CD4-positive, alpha-beta T cell treated with Interleukin-10 for 1 hour (primary cell): ENCODE measurements around the gene DOCK4.

Source experiments
- DNase-seq: peaks from one replicate; pipeline ENCODE4 v3.0.0-alpha.2; 2020

The DOCK4 gene

GRCh38 chr7:112073530-112073929, 132.7 kb downstream of the DOCK4 start:
- no peak for DNase-seq

DNA sequence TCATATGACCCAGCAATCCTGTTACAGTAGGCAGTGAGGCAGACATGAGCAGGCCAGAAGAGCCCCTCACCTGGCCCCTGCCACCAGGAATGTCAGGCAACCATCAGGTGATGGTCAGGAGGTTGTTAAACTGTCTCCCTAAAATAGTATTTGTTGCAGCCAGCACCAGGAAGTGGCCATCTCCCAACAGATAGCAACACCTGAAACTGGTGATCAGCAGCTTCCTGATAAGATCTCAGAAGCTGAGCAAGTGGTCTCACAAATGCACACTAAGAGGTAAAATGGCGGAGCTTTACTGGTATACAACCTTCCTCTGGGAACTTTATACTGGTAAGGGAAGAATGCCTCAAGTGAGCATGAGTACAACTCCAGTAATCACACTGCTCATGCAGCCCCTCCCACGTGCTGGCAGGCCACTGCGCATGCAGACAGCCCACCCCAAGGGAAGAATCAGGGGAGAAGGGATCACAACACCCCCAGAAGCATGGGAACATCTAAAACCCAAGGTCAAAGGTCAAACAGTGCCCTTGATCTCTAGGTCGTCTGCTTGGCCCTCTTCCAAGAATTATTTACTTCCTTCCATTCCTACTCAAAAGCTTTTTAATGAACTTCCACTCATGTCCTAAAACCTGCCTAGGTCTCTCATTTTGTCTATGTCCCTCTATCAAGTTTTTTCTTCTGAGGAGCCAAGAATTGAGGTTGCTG, 133.5 kb downstream of the DOCK4 start:
- no peak for DNase-seq

- DNase-seq = no peak
These were observed 134.3 kb downstream of the DOCK4 start for GRCh38 chr7:112071856-112072255.

- no peak for DNase-seq
These were observed 135.4 kb downstream of the DOCK4 start for GRCh38 chr7:112070674-112071256.

- DNase-seq = no peak
These were observed 136.3 kb downstream of the DOCK4 start for GRCh38 chr7:112069879-112070321.

DNA sequence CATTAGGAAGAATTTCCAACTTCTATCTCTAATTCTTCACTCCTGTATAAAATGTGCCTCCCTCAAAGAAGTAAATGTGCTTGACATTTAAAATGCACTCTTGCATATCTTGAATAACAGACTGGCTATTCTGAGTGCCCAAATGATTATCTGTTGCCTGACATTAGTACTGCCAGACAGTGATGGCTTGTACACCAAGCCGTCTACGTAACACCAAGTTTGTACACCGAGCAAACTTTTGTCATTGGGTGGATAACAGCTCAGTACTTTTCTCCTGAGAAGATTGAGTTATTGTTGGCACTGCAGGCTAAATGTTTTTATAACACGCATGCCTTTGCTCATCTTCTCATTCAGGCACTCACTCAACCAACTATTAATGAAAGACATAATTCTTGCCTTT, 137.2 kb downstream of the DOCK4 start:
- DNase-seq = no peak

GRCh38 chr7:112067632-112068540, 138.3 kb downstream of the DOCK4 start:
- no peak for DNase-seq

GRCh38 chr7:112067200-112067599, 139.0 kb downstream of the DOCK4 start:
- DNase-seq = no peak

DNA sequence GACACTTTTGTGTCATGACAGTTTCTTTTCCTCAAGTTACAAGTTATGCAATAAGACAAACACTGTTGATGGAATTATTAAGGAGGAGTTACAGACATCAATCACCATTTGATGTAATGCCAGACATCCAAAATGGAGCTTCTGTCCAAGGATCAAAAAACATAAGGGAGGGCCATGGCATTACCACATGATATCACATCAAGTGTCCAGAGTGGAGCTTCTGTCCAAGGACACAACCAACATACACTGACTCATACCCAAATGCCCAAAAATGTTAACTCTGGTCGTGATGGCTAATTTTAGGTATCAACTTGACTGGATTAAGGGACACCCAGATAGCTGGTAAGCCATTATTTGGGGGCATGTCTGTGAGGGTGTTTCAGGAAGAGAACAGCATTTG, 140.4 kb downstream of the DOCK4 start:
- no peak for DNase-seq

DNA sequence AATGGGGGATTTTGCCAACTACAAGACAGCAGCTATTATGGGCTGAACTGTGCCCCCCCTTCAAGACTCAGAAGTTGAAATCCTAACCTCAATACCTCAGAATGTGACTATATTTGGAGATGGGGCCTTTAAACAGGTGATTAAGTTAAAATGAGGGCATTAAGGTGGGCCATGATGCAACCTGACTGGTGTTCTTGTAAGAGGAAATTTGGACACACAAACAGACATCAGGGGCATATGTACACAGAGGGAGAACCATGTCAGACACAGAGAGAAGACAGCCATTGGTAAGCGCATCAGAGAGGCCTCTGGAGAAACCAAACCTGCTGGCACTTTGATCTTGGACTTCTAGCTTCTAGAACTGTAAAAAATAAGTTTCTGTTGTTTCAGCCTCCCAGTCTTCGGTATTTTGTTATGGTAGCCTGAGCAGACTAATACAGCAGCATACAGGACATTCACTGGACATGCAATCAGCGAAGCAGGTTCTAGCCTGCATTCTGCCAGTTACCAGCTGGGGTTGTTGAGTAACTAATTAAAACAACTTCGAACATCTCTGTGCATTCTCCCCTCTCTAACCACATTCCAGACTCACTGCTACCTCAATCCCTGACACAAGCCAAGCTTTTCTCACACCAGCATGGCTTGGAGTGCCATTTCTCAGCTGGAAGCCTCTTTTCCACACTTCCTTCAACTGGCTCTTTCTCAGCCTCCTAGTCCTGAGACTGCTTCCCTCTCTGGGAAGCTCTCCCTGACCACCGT, 141.4 kb downstream of the DOCK4 start:
- no peak for DNase-seq

DNA sequence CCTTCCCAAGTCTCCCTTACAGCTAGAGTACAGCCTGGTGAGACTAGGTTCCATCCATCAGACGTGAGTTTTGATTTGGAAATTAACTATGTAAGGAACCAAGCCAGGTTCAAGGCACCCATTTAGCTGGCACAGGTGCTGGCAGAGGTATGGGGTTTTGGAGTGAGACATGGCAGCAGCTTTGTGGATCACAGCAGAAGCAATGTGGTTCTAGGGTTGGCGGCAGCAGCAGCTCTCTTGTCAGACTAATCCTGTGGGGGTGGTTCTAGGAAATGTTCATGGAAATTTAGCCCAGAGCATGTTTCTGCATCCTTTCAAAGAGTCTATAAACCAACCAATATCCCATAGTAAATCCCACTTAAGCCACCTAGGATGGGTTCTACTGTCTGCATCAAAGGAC, 142.2 kb downstream of the DOCK4 start:
- DNase-seq = no peak

GRCh38 chr7:112061051-112061450, 145.1 kb downstream of the DOCK4 start:
- no peak for DNase-seq

- no peak for DNase-seq
These were observed 145.6 kb downstream of the DOCK4 start for GRCh38 chr7:112060625-112061024.

GRCh38 chr7:112059675-112060074, 146.5 kb downstream of the DOCK4 start:
- DNase-seq = no peak

GRCh38 chr7:112058686-112059085, 147.5 kb downstream of the DOCK4 start:
- no peak for DNase-seq

- no peak for DNase-seq
These were observed 149.8 kb downstream of the DOCK4 start for GRCh38 chr7:112056409-112056808.

- DNase-seq = no peak
These were observed 152.5 kb downstream of the DOCK4 start for GRCh38 chr7:112053737-112054069.

DNA sequence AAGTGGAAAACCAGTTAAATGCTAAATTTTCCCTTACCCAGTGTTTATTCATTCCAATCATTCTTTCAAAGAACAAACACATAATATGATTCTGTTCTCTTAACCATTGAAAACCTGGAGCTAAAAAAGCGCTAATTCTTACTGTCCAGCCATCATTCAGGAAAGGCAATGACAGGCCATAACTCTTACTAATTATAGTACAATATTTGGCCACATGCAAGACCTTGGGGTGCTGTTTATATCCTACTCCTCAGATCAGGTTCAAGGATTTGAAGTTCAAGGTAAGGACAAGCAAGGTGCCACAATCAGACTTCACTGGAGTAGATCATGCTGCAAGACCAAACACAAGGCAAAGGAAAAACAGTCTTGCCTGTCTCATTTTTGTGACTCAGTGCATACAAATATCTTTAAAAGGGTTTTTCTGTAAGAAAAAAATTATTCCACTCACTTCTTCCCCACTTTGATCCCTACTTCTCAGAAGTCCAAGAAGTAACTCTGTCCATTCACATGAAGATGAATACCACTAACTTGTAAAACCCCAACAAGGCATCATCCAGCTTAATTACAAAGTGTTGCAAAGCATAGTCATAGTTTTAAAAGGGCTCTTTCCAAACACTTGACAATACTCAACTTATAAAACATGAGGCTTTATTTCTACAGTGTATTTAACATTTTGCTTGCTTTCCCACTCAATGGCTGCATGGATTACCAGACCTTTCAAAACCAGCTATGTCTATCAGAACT, 153.0 kb downstream of the DOCK4 start:
- DNase-seq = no peak

DNA sequence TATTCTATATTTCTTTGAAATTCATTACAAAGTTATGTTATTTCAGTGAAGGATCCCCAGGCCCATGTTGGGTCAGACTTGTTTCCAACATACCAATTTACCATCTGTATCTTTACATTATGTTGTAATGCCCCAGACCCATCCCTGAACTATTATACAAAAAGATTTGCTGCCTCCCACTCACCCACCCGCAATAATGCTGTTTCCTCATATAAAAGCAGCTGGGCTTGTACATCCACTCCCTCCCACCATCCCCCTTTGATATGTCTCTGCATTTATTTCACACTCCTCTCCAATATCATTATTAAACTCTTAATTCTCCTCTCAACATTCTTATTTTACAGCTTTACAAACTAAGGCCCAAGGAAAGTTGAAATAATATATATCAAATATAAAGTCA, 153.7 kb downstream of the DOCK4 start:
- no peak for DNase-seq

- DNase-seq = no peak
These were observed 155.8 kb downstream of the DOCK4 start for GRCh38 chr7:112050250-112050881.

DNA sequence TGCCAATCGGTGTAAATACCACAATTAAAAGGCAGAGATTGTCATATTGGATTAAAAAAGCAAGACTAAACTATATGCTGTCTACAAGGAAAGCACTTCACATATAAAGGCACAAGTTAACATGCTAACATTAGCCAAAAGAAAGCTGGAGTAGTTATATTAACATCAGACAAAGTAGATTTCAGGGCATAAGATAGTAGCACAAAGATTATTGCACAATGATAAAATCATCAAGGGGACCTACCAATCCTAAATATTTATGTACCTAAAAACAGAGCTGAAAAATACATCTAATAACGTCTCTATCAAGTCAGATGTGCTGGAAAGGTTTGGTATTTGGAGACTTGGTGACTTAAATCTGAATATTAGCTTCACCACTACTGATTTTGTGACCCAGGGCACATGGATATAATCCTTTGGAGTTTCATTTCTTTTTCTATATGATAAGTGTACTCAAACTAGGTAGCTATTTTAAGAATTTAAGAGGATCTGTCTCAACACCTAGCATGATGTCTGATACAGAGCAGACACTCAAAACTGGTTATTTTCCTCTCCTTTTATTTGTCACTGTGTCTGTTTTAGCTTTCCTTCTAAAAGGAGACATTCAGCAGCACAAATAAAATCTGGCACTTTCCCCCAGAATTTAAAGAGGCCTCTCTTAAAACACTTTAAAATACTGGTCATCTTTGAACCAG, 156.5 kb downstream of the DOCK4 start:
- DNase-seq = no peak
